Endothelial cell of hepatic sinusoid (primary cell): ENCODE results near the gene BICRAL.
"Not testable (repeated sequence)": the region's sequence is repeated elsewhere in the genome, so short reads cannot be mapped to it uniquely, and the experiment has no call there.

Experiments
- in situ Hi-C: cut with HindIII; loops from 2 replicates; pipeline ENCODE4 v1.10.0; 2017; ENCODE audit warnings: low sequenced_read_pairs

The BICRAL gene, protein sequence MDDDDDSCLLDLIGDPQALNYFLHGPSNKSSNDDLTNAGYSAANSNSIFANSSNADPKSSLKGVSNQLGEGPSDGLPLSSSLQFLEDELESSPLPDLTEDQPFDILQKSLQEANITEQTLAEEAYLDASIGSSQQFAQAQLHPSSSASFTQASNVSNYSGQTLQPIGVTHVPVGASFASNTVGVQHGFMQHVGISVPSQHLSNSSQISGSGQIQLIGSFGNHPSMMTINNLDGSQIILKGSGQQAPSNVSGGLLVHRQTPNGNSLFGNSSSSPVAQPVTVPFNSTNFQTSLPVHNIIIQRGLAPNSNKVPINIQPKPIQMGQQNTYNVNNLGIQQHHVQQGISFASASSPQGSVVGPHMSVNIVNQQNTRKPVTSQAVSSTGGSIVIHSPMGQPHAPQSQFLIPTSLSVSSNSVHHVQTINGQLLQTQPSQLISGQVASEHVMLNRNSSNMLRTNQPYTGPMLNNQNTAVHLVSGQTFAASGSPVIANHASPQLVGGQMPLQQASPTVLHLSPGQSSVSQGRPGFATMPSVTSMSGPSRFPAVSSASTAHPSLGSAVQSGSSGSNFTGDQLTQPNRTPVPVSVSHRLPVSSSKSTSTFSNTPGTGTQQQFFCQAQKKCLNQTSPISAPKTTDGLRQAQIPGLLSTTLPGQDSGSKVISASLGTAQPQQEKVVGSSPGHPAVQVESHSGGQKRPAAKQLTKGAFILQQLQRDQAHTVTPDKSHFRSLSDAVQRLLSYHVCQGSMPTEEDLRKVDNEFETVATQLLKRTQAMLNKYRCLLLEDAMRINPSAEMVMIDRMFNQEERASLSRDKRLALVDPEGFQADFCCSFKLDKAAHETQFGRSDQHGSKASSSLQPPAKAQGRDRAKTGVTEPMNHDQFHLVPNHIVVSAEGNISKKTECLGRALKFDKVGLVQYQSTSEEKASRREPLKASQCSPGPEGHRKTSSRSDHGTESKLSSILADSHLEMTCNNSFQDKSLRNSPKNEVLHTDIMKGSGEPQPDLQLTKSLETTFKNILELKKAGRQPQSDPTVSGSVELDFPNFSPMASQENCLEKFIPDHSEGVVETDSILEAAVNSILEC

GRCh38 chr6:42781796-42782688 lies at the start of gene BICRAL:
TSS of gene BICRAL (plus strand) at chr6:42782052. CDS start at chr6:42822023, 39,971 bp downstream.
- in situ Hi-C loops = loop anchor here (5.0 kb wide), 1 partner anchor 35 kb away; the partner anchor contains the start of gene TBCC

GRCh38 chr6:42733867-42734481 lies 47.9 kb upstream of the BICRAL start:
- in situ Hi-C loops = not testable (repeated sequence)

GRCh38 chr6:42735976-42736375 lies 45.9 kb upstream of the BICRAL start:
- in situ Hi-C loops = no loop called here

- in situ Hi-C loops = no loop called here
Observed at GRCh38 chr6:42740725-42741124, 41.1 kb upstream of the BICRAL start.

DNA sequence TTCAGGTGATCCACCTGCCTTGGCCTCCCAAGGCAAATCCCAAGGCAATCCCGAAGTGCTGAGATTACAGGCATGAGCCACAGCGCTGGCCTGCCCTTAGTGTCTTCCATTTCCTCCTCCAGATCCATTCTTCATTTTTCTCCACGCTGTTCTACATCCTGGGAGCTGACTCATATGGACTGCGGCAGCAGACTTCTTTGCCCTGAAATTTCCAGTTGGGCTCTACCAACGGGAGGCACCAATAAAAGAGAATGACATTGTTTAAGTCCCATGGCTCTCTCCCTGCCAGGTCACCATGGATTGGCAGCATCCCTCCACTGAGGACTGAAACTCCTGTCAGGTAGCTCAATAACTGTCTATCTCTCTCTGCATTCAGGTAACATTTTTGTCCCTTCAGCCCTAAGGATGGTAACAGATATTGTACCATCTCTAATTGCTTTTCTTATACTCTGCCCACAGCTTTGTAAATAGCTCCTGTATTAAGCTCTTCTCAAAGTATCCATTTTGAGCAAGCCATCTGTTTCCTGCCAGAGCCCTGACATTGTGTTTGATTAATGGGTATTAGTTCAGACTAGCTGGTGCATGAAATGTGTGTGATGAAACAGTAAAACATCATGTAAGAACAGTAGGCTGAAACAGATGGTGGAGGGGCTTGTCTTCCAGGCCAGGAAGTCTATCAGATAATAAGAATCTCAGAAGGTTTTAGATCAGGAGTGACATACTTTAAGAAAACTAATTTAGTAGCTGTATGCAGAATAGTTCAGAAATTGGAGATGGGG lies 39.5 kb upstream of the BICRAL start:
- in situ Hi-C loops = no loop called here

GRCh38 chr6:42744351-42744893 lies 37.4 kb upstream of the BICRAL start:
- in situ Hi-C loops = no loop called here

DNA sequence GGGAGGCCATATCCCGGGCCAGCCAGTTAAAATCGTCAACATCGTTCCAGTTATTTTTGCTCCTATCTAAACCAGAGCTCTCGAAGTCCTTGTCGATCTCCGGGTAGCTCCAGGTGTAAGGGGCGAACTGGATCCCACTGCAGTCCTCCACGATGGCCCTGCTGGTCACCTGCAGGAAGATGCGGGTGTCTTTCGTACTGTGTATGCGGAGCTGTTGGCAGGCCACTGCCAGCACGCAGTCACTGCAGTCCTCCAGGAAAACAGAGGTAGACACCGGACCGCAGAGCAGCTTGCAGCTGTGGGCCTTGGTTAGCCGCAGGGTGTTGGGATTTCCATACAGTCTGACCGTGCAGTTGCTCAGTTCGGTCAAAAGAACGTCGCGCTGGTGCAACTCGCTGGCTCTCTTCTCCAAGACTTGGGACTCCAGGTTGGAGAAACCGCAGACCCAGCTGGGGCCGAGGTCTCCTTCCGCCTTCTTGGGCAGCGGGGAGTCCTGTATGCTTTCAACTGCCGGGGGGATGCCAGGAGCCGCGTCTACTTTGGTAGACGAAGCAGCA lies 36.7 kb upstream of the BICRAL start:
- in situ Hi-C loops = loop anchor here (5.0 kb wide), 3 partner anchors 37 to 93 kb away; partner anchors contain the start of gene BICRAL

GRCh38 chr6:42745640-42746462 lies 36.0 kb upstream of the BICRAL start, which contains the start of gene TBCC:
TSS of gene TBCC (minus strand) at chr6:42746103. CDS start at chr6:42746073, 30 bp downstream.
- in situ Hi-C loops = loop anchor here (5.0 kb wide), 3 partner anchors 36 to 94 kb away; partner anchors contain the start of gene BICRAL

DNA sequence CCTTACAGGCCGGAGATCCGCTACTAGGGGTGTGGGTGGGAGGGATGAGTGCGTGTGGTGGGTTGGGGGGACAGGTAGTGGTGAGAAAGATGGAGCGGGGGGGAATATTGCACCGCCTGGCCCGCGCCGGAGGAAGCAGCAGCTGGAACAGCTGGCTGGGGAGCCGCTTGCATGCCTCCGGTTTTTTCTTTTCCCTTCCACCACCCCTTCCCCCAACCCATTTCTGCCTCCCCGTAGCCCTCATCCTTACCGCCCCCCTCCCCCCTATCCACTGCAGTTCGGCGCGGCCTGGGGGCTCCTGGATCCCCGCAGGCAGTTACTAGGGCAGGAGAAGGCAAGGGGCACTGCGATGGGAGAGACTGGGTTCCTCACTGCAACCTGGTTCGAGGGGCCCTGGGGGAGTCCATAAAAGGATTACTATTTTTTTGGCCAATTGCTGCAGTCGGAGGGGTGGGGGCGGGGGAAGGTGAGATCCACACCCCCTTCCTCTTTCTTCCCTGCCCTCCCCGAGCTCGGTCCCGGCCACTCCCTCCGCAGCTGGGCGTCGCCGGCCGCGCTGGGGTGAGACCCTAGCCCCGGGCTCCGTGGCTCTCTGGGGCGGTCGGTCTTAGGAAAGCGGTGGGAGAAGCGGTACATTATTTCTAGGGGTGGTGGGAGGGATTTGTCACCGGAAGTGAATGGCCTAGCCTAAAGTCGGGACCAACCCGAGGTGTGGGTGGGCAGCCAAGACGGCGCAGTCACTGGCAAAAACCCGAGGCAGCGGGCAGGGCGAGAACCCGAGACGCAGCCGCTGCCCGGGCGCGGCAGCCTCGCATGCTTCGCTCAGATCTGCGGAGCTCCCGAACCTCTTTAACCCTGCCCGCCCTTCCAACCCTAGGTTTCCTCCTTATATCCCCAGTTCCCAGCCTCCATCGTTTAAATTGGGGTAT lies 35.1 kb upstream of the BICRAL start:
- in situ Hi-C loops = loop anchor here (5.0 kb wide), 3 partner anchors 36 to 94 kb away; partner anchors contain the start of gene BICRAL

- in situ Hi-C loops = loop anchor here (5.0 kb wide), 3 partner anchors 34 to 96 kb away; partner anchors contain the start of gene BICRAL
Observed at GRCh38 chr6:42748203-42748898, 33.5 kb upstream of the BICRAL start.

DNA sequence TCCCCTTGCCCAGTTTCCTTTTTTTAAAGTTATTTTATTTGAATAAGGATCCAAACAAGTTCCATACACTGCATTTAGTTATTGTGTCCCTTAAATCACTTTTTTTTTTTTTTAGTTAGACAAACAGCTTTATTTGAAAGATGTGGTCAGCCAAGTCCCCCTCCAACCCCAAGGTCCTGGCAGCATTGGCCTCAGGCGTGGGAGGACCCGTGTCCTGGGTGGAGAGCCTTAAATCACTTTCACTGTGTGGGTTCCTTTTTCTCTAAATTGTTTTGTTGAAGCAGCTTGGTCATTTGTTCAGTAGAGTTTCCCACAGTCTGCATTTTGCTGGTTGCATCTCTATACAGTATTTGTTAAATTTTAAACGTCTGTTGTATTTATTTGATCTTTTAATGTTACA lies 30.8 kb upstream of the BICRAL start:
- in situ Hi-C loops = no loop called here

DNA sequence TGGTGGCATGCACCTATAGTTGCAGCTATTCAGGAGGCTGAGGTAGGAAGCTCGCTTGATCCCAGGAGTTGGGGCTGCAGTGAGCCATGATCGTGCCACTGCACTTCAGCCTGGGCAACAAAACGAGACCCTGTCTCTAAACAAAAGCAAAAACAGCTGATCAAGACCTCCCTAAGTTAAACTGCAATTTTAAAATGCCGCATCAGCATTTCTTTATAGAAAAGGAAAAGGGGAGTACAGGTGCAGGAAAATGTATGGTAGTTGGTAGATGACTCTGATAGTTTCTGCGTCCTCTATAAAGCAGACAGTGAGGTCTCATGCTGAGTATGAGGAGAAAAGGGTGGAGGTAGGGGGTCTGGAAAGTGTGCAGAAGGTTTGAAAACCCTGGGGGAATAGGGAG lies 27.1 kb upstream of the BICRAL start:
- in situ Hi-C loops = no loop called here

DNA sequence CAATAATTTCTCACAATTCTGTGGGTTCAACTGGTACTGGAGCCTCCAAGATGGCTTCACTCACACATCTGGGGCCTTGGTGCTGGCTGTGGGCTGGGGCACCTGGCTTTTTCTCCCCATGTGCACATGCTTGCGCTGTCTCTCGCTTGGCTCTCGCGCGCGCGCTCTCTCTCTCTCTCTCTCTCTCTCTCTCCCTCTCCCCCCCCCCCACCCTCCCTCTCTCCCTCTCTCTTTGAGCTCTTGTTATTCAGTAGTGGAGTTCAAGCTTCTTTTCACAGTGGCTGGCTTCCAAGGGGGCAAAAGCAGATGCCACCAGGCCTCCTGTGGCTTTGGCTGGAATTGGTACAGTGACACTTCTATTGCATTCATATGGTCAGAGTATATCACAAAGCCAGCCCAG lies 25.1 kb upstream of the BICRAL start:
- in situ Hi-C loops = no loop called here

GRCh38 chr6:42758756-42759430 lies 23.0 kb upstream of the BICRAL start:
- in situ Hi-C loops = no loop called here
